Progenitor cell of endocrine pancreas (in vitro differentiated cells): ENCODE measurements around the gene GDPD5. TPM values are rescaled to one million over a fixed set of nuclear protein-coding genes. Genes with fewer than 3 reads are reported as not detected.
"Not testable (repeated sequence)": the region's sequence is repeated elsewhere in the genome, so short reads cannot be mapped to it uniquely, and the experiment has no call there.

Experiments
- DNase-seq: peaks from one replicate; pipeline ENCODE4 v3.0.0; 2021; ENCODE audit warnings: low spot score; ENCODE audit not compliant: unreplicated experiment
- H3K27ac Mint-ChIP-seq: 2 replicates; pipeline ENCODE4 v1.8.0; 2021; ENCODE audit warnings: mild to moderate bottlenecking, moderate library complexity, mixed read lengths
- H3K27me3 Mint-ChIP-seq: 2 replicates; pipeline ENCODE4 v1.8.0; 2021; ENCODE audit warnings: mixed read lengths
- H3K36me3 Mint-ChIP-seq: 2 replicates; pipeline ENCODE4 v1.8.0; 2022; ENCODE audit warnings: mixed read lengths; ENCODE audit not compliant: insufficient read depth
- H3K4me1 Mint-ChIP-seq: 2 replicates; pipeline ENCODE4 v1.8.0; 2021; ENCODE audit warnings: low read depth, mixed read lengths
- H3K4me3 Mint-ChIP-seq: 2 replicates; pipeline ENCODE4 v1.8.0; 2021; ENCODE audit warnings: low read depth, mild to moderate bottlenecking, moderate library complexity, mixed read lengths
- H3K9me3 Mint-ChIP-seq: 2 replicates; pipeline ENCODE4 v1.8.0; 2021; ENCODE audit warnings: low read depth, mixed read lengths
- total RNA-seq: library from RNA; stranded (reverse); gene quantifications from 2 replicates; pipeline ENCODE4 v1.2.1, GENCODE V29; 2021
- TF ChIP-seq, protein P1 (sequence below): fragments of 200-600 bp; sonication (generic); IDR thresholded peaks from one replicate; pipeline ENCODE4 v1.5.0; 2021; ENCODE audit warnings: antibody characterized with exemption, mild to moderate bottlenecking; ENCODE audit not compliant: unreplicated experiment

GDPD5 gene
- total RNA-seq, 1 donor from 2014 or later, result 32.4 TPM

- Mint-ChIP-seq H3K4me3 (peak overlapping the region; percentile 29), H3K36me3 (peaks cover 10% of the 10 kb centered on the region), H3K4me1 (peaks cover 39% of the 10 kb centered on the region), H3K27ac (peak overlapping the region; percentile 95), H3K9me3 (no peaks in the 10 kb centered on the region), H3K27me3 (no peaks in the 10 kb centered on the region)
- TF ChIP-seq, protein P1, sequence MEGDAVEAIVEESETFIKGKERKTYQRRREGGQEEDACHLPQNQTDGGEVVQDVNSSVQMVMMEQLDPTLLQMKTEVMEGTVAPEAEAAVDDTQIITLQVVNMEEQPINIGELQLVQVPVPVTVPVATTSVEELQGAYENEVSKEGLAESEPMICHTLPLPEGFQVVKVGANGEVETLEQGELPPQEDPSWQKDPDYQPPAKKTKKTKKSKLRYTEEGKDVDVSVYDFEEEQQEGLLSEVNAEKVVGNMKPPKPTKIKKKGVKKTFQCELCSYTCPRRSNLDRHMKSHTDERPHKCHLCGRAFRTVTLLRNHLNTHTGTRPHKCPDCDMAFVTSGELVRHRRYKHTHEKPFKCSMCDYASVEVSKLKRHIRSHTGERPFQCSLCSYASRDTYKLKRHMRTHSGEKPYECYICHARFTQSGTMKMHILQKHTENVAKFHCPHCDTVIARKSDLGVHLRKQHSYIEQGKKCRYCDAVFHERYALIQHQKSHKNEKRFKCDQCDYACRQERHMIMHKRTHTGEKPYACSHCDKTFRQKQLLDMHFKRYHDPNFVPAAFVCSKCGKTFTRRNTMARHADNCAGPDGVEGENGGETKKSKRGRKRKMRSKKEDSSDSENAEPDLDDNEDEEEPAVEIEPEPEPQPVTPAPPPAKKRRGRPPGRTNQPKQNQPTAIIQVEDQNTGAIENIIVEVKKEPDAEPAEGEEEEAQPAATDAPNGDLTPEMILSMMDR, result no peak
- no peak for DNase-seq
Measured at GRCh38 chr11:75420224-75421034, 105.3 kb downstream of the GDPD5 start.

- no peak for DNase-seq
- H3K4me3 Mint-ChIP-seq, result no peak overlapping the region
- TF ChIP-seq, protein P1, result no peak
- no peaks in the 10 kb centered on the region for H3K27me3 Mint-ChIP-seq
- peaks cover 16% of the 10 kb centered on the region for H3K36me3 Mint-ChIP-seq
- H3K9me3 Mint-ChIP-seq, result no peaks in the 10 kb centered on the region
- H3K4me1 Mint-ChIP-seq, result no peaks in the 10 kb centered on the region
- H3K27ac Mint-ChIP-seq, result no peak overlapping the region
Measured at GRCh38 chr11:75413864-75414263, 111.9 kb downstream of the GDPD5 start.

DNA sequence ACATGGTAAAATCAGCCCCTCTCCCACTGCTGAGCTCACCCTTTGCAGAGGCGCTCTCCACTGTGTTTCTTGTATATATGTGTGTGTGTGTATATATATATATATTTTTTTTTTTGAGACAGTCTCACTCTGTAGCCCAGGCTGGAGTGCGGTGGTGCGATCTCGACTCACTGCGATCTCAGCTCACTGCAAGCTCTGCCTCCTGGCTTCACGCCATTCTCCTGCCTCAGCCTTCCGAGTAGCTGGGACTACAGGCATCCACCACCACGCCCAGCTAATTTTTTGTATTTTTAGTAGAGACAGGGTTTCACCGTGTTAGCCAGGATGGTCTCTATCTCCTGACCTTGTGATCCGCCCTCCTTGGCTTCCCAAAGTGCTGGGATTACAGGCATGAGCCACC is 112.6 kb downstream of the GDPD5 start:
- Mint-ChIP-seq H3K27ac (peak overlapping the region; percentile 83), H3K36me3 (peaks cover 19% of the 10 kb centered on the region)
- not testable (repeated sequence) for H3K27me3 Mint-ChIP-seq, H3K4me3 Mint-ChIP-seq, H3K9me3 Mint-ChIP-seq, DNase-seq, H3K4me1 Mint-ChIP-seq

- not testable (repeated sequence) for H3K9me3 Mint-ChIP-seq, H3K4me3 Mint-ChIP-seq, H3K4me1 Mint-ChIP-seq, H3K27ac Mint-ChIP-seq, H3K27me3 Mint-ChIP-seq, DNase-seq
- H3K36me3 Mint-ChIP-seq, result peaks cover 32% of the 10 kb centered on the region
Measured at GRCh38 chr11:75409971-75410370, 115.8 kb downstream of the GDPD5 start.

DNA sequence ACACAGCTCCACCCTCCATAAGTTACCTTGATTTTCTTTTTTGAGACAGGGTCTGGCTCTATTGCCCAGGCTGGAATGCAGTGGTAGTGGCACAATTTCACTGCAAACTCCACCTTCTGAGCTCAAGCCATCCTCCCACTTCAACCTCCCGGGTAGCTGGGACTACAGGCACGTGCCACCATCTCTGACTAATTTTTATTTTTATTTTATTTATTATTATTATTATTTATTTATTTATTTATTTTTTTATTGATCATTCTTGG is 116.9 kb downstream of the GDPD5 start:
- H3K27ac Mint-ChIP-seq, result no peak overlapping the region

DNA sequence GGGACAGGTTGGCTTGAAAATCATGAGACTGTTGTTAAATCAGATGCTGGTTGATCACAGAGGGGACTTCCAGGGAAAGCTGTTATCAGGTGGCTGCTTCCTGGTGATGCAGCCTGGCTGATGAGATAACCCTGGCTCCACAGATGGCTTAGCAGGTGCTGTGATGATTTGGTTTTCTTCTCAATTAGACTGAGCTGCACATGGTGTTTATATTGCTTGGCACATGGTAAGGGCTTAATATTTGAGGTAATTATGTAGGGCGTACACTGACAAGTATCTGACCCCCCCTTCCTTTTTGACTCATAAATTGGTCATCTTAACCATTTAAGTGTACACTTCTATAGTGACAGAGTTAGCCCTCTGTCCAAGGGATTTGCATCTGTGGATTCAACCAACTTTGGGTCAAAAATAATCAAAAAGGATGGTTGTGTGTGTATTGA is 119.4 kb downstream of the GDPD5 start:
- Mint-ChIP-seq H3K4me1 (peaks cover 22% of the 10 kb centered on the region), H3K9me3 (no peaks in the 10 kb centered on the region), H3K27me3 (no peaks in the 10 kb centered on the region), H3K4me3 (no peak overlapping the region), H3K36me3 (peaks cover 52% of the 10 kb centered on the region), H3K27ac (no peak overlapping the region)
- DNase-seq, result no peak
- TF ChIP-seq, protein P1, result no peak

More for the DNA sequence above, 116.9 kb downstream of the GDPD5 start:
- Mint-ChIP-seq H3K4me1 (peaks cover 2% of the 10 kb centered on the region), H3K9me3 (no peaks in the 10 kb centered on the region), H3K36me3 (peaks cover 37% of the 10 kb centered on the region), H3K4me3 (no peak overlapping the region), H3K27me3 (no peaks in the 10 kb centered on the region)
- DNase-seq, result no peak
- TF ChIP-seq, protein P1, result no peak
